ENCODE measurements around the gene BTN1A1. TPM values are rescaled to one million over a fixed set of nuclear protein-coding genes. Genes with fewer than 3 reads are reported as not detected.

The BTN1A1 gene
- total RNA-seq: not detected in 2 replicates
- long read RNA-seq: 0 reads

GRCh38 chr6:26500102-26500501 lies at the start of gene BTN1A1:
Gene BTN1A1 (plus strand): TSS chr6:26500303. CDS start chr6:26501287, 984 bp downstream.
- no peaks in the 10 kb centered on the region for H3K36me3 Mint-ChIP-seq (ENCODE audit: unreplicated experiment)
- H3K27me3 Mint-ChIP-seq (ENCODE audit: unreplicated experiment): peaks cover 61% of the 10 kb centered on the region
- H3K27ac Mint-ChIP-seq (ENCODE audit: unreplicated experiment): no peak within 1 kb of the TSS
- H3K4me1 Mint-ChIP-seq (ENCODE audit: unreplicated experiment): peaks cover 10% of the 10 kb centered on the region
- H3K4me3 Mint-ChIP-seq (ENCODE audit: unreplicated experiment): peak within 1 kb of the TSS; percentile 72
- no peak for TF ChIP-seq CTCF (IDR thresholded peaks at IDR 0.05)
- no peak for DNase-seq (ENCODE audit: extremely low spot score, unreplicated experiment)
- no peaks in the 10 kb centered on the region for H3K9me3 Mint-ChIP-seq (ENCODE audit: unreplicated experiment)

GRCh38 chr6:26452631-26453235 lies 47.4 kb upstream of the BTN1A1 start:
- Mint-ChIP-seq H3K36me3 (ENCODE audit: unreplicated experiment) (peaks cover 24% of the 10 kb centered on the region), H3K9me3 (ENCODE audit: unreplicated experiment) (no peaks in the 10 kb centered on the region), H3K4me3 (ENCODE audit: unreplicated experiment) (no peak overlapping the region), H3K4me1 (ENCODE audit: unreplicated experiment) (peaks cover 12% of the 10 kb centered on the region), H3K27me3 (ENCODE audit: unreplicated experiment) (no peaks in the 10 kb centered on the region), H3K27ac (ENCODE audit: unreplicated experiment) (no peak overlapping the region)
- DNase-seq (ENCODE audit: extremely low spot score, unreplicated experiment): no peak
- no peak for TF ChIP-seq CTCF (IDR thresholded peaks at IDR 0.05)

GRCh38 chr6:26454631-26455030 lies 45.5 kb upstream of the BTN1A1 start:
- peaks cover 24% of the 10 kb centered on the region for H3K4me1 Mint-ChIP-seq (ENCODE audit: unreplicated experiment)
- no peaks in the 10 kb centered on the region for H3K9me3 Mint-ChIP-seq (ENCODE audit: unreplicated experiment)
- H3K27me3 Mint-ChIP-seq (ENCODE audit: unreplicated experiment): no peaks in the 10 kb centered on the region
- peaks cover 11% of the 10 kb centered on the region for H3K36me3 Mint-ChIP-seq (ENCODE audit: unreplicated experiment)
- no peak for DNase-seq (ENCODE audit: extremely low spot score, unreplicated experiment)
- H3K4me3 Mint-ChIP-seq (ENCODE audit: unreplicated experiment): no peak overlapping the region
- TF ChIP-seq CTCF (IDR thresholded peaks at IDR 0.05): no peak
- no peak overlapping the region for H3K27ac Mint-ChIP-seq (ENCODE audit: unreplicated experiment)

GRCh38 chr6:26455357-26455970 lies 44.6 kb upstream of the BTN1A1 start:
- H3K4me1 Mint-ChIP-seq (ENCODE audit: unreplicated experiment): peaks cover 32% of the 10 kb centered on the region
- H3K27me3 Mint-ChIP-seq (ENCODE audit: unreplicated experiment): no peaks in the 10 kb centered on the region
- TF ChIP-seq CTCF (IDR thresholded peaks at IDR 0.05): no peak
- DNase-seq (ENCODE audit: extremely low spot score, unreplicated experiment): no peak
- no peaks in the 10 kb centered on the region for H3K9me3 Mint-ChIP-seq (ENCODE audit: unreplicated experiment)
- H3K4me3 Mint-ChIP-seq (ENCODE audit: unreplicated experiment): no peak overlapping the region
- H3K36me3 Mint-ChIP-seq (ENCODE audit: unreplicated experiment): peaks cover 14% of the 10 kb centered on the region
- no peak overlapping the region for H3K27ac Mint-ChIP-seq (ENCODE audit: unreplicated experiment)

- Mint-ChIP-seq H3K36me3 (ENCODE audit: unreplicated experiment) (peaks cover 25% of the 10 kb centered on the region), H3K9me3 (ENCODE audit: unreplicated experiment) (no peaks in the 10 kb centered on the region), H3K27me3 (ENCODE audit: unreplicated experiment) (no peaks in the 10 kb centered on the region), H3K4me3 (ENCODE audit: unreplicated experiment) (peak overlapping the region; percentile 99), H3K27ac (ENCODE audit: unreplicated experiment) (peak overlapping the region; percentile 100), H3K4me1 (ENCODE audit: unreplicated experiment) (peaks cover 45% of the 10 kb centered on the region)
- no peak for DNase-seq (ENCODE audit: extremely low spot score, unreplicated experiment)
- TF ChIP-seq CTCF (IDR thresholded peaks at IDR 0.05): no peak
Observed at GRCh38 chr6:26457264-26457805, 42.8 kb upstream of the BTN1A1 start.
